ENCODE data around the gene CLP1.
A peak's percentile ranks its signal among the peaks of the same experiment; 100 is the strongest.
"Not testable (repeated sequence)": the region's sequence is repeated elsewhere in the genome, so short reads cannot be mapped to it uniquely, and the experiment has no call there.

The CLP1 gene

GRCh38 chr11:57648801-57649735 is 8.5 kb upstream of the CLP1 start:
- Histone ChIP-seq H3K9me3 (ENCODE audit: control insufficient read depth, low read length) (no peaks in the 10 kb centered on the region), H3K4me1 (ENCODE audit: control insufficient read depth, insufficient read depth, low read length) (peaks cover 60% of the 10 kb centered on the region), H3K27ac (ENCODE audit: insufficient read depth, low read depth, low read length, poor library complexity, severe bottlenecking) (peak overlapping the region; percentile 11), H3K4me3 (ENCODE audit: insufficient read depth, low read depth, low read length) (peak overlapping the region; percentile 39), H3K27me3 (ENCODE audit: control insufficient read depth, insufficient read depth, low read length, poor library complexity, severe bottlenecking) (no peaks in the 10 kb centered on the region), H3K36me3 (ENCODE audit: control insufficient read depth, insufficient read depth, low read length) (no peaks in the 10 kb centered on the region)
- 1 to 2% methylated on average over 22 to 23 of the region's 23 CpGs for WGBS, 2 experiments

GRCh38 chr11:57649826-57650738 is 7.5 kb upstream of the CLP1 start, which contains the start of gene YPEL4:
Gene YPEL4 (minus strand): TSS chr11:57649912. CDS start chr11:57647107, 2,805 bp downstream.
- 19 to 25% methylated on average over 13 to 15 of the region's 15 CpGs for WGBS, 2 experiments
- H3K27ac ChIP-seq (ENCODE audit: insufficient read depth, low read depth, low read length, poor library complexity, severe bottlenecking), result peak within 1 kb of the TSS; percentile 42

GRCh38 chr11:57650739-57651090 is 6.8 kb upstream of the CLP1 start:
- Histone ChIP-seq H3K4me3 (ENCODE audit: insufficient read depth, low read depth, low read length) (no peak overlapping the region), H3K4me1 (ENCODE audit: control insufficient read depth, insufficient read depth, low read length) (peaks cover 48% of the 10 kb centered on the region), H3K36me3 (ENCODE audit: control insufficient read depth, insufficient read depth, low read length) (no peaks in the 10 kb centered on the region), H3K27ac (ENCODE audit: insufficient read depth, low read depth, low read length, poor library complexity, severe bottlenecking) (no peak overlapping the region), H3K27me3 (ENCODE audit: control insufficient read depth, insufficient read depth, low read length, poor library complexity, severe bottlenecking) (no peaks in the 10 kb centered on the region), H3K9me3 (ENCODE audit: control insufficient read depth, low read length) (no peaks in the 10 kb centered on the region)
- WGBS, 2 experiments, result 82 to 83% methylated on average over 5 of the region's 5 CpGs

More at GRCh38 chr11:57649826-57650738, 7.5 kb upstream of the CLP1 start, which contains the start of gene YPEL4:
- no peaks in the 10 kb centered on the region for H3K27me3 ChIP-seq (ENCODE audit: control insufficient read depth, insufficient read depth, low read length, poor library complexity, severe bottlenecking)
- H3K4me1 ChIP-seq (ENCODE audit: control insufficient read depth, insufficient read depth, low read length), result peaks cover 54% of the 10 kb centered on the region
- no peaks in the 10 kb centered on the region for H3K36me3 ChIP-seq (ENCODE audit: control insufficient read depth, insufficient read depth, low read length)
- H3K9me3 ChIP-seq (ENCODE audit: control insufficient read depth, low read length), result no peaks in the 10 kb centered on the region
- H3K4me3 ChIP-seq (ENCODE audit: insufficient read depth, low read depth, low read length), result peak within 1 kb of the TSS; percentile 39

- H3K36me3 ChIP-seq (ENCODE audit: control insufficient read depth, insufficient read depth, low read length), result no peaks in the 10 kb centered on the region
- H3K27me3 ChIP-seq (ENCODE audit: control insufficient read depth, insufficient read depth, low read length, poor library complexity, severe bottlenecking), result no peaks in the 10 kb centered on the region
- no peak overlapping the region for H3K27ac ChIP-seq (ENCODE audit: insufficient read depth, low read depth, low read length, poor library complexity, severe bottlenecking)
- WGBS, 2 experiments, result 92% methylated on average over 7 of the region's 7 CpGs
- peaks cover 42% of the 10 kb centered on the region for H3K4me1 ChIP-seq (ENCODE audit: control insufficient read depth, insufficient read depth, low read length)
- H3K4me3 ChIP-seq (ENCODE audit: insufficient read depth, low read depth, low read length), result no peak overlapping the region
- H3K9me3 ChIP-seq (ENCODE audit: control insufficient read depth, low read length), result no peaks in the 10 kb centered on the region
These were observed 6.2 kb upstream of the CLP1 start for GRCh38 chr11:57651408-57651807.

DNA sequence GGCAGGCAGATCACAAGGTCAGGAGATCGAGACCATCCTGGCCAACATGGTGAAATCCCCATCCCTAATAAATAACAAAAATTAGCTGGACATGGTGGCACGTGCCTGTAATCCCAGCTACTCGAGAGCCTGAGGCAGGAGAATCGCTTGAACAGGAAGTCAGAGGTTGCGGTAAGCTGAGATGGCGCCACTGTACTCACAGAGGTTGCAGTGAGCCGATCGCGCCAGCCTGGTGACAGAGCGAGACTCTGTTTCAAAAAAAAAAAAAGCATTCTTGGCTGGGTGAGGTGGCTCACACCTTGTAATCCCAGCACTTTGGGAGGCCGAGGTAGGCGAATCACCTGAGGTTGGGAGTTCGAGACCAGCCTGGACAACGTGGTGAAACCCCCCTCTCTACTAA is 5.3 kb upstream of the CLP1 start:
- not testable (repeated sequence) for H3K27ac ChIP-seq (ENCODE audit: insufficient read depth, low read depth, low read length, poor library complexity, severe bottlenecking); H3K36me3 ChIP-seq (ENCODE audit: control insufficient read depth, insufficient read depth, low read length); H3K4me3 ChIP-seq (ENCODE audit: insufficient read depth, low read depth, low read length); H3K9me3 ChIP-seq (ENCODE audit: control insufficient read depth, low read length); H3K27me3 ChIP-seq (ENCODE audit: control insufficient read depth, insufficient read depth, low read length, poor library complexity, severe bottlenecking)
- 90 to 93% methylated on average over 14 of the region's 14 CpGs for WGBS, 2 experiments
- peaks cover 34% of the 10 kb centered on the region for H3K4me1 ChIP-seq (ENCODE audit: control insufficient read depth, insufficient read depth, low read length)

GRCh38 chr11:57652662-57653061 is 4.9 kb upstream of the CLP1 start:
- Histone ChIP-seq H3K4me3 (ENCODE audit: insufficient read depth, low read depth, low read length) (no peak overlapping the region), H3K9me3 (ENCODE audit: control insufficient read depth, low read length) (no peaks in the 10 kb centered on the region), H3K36me3 (ENCODE audit: control insufficient read depth, insufficient read depth, low read length) (no peaks in the 10 kb centered on the region), H3K4me1 (ENCODE audit: control insufficient read depth, insufficient read depth, low read length) (peaks cover 29% of the 10 kb centered on the region), H3K27ac (ENCODE audit: insufficient read depth, low read depth, low read length, poor library complexity, severe bottlenecking) (no peak overlapping the region), H3K27me3 (ENCODE audit: control insufficient read depth, insufficient read depth, low read length, poor library complexity, severe bottlenecking) (peaks cover 5% of the 10 kb centered on the region)
- 91 to 92% methylated on average over 3 of the region's 3 CpGs for WGBS, 2 experiments

GRCh38 chr11:57653163-57653562 is 4.4 kb upstream of the CLP1 start:
- no peaks in the 10 kb centered on the region for H3K36me3 ChIP-seq (ENCODE audit: control insufficient read depth, insufficient read depth, low read length)
- H3K9me3 ChIP-seq (ENCODE audit: control insufficient read depth, low read length), result no peaks in the 10 kb centered on the region
- WGBS, 2 experiments, result 40 to 43% methylated on average over 2 of the region's 3 CpGs
- H3K4me3 ChIP-seq (ENCODE audit: insufficient read depth, low read depth, low read length), result no peak overlapping the region
- H3K27ac ChIP-seq (ENCODE audit: insufficient read depth, low read depth, low read length, poor library complexity, severe bottlenecking), result no peak overlapping the region
- H3K4me1 ChIP-seq (ENCODE audit: control insufficient read depth, insufficient read depth, low read length), result peaks cover 25% of the 10 kb centered on the region
- H3K27me3 ChIP-seq (ENCODE audit: control insufficient read depth, insufficient read depth, low read length, poor library complexity, severe bottlenecking), result peaks cover 5% of the 10 kb centered on the region

DNA sequence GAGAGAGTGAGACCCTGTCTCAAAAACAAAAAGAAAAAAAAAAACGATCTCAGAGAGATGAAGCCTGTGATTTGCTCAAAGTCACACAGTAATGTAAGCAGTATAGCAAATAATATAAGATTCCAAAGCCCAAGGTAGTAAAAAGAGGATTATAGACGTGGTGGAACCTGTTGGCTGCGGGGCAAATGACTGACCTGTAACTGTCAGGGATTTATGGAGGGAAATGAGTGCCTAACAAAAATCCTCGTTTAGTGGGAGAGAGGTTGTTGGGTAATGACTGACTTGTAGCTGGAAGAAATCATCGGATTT is 723 bp upstream of the CLP1 start:
- Histone ChIP-seq H3K4me1 (ENCODE audit: control insufficient read depth, insufficient read depth, low read length) (no peaks in the 10 kb centered on the region), H3K4me3 (ENCODE audit: insufficient read depth, low read depth, low read length) (peak overlapping the region; percentile 64), H3K27ac (ENCODE audit: insufficient read depth, low read depth, low read length, poor library complexity, severe bottlenecking) (no peak overlapping the region), H3K36me3 (ENCODE audit: control insufficient read depth, insufficient read depth, low read length) (peaks cover 13% of the 10 kb centered on the region), H3K27me3 (ENCODE audit: control insufficient read depth, insufficient read depth, low read length, poor library complexity, severe bottlenecking) (peaks cover 5% of the 10 kb centered on the region), H3K9me3 (ENCODE audit: control insufficient read depth, low read length) (no peaks in the 10 kb centered on the region)
- 51 to 56% methylated on average over 5 of the region's 5 CpGs for WGBS, 2 experiments

DNA sequence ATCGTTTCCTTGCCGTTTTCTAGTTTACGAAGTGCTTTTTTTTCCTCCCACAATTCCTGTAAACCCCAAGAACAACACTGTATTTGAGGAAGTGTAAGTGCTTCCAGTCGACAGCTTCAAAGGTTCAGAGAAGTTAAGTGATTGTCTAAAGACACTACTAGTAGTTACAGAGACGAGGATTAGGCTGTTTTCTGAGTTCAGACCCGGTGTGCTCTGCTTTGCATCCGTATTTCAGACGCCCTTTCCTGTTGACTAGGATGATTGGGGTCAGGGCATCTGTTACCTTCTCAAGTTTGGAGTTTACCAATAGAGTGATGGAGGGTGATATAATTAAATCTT is 430 bp downstream of the CLP1 start:
- H3K4me3 ChIP-seq (ENCODE audit: insufficient read depth, low read depth, low read length), result peak overlapping the region; percentile 64
- peaks cover 5% of the 10 kb centered on the region for H3K27me3 ChIP-seq (ENCODE audit: control insufficient read depth, insufficient read depth, low read length, poor library complexity, severe bottlenecking)
- no peak overlapping the region for H3K27ac ChIP-seq (ENCODE audit: insufficient read depth, low read depth, low read length, poor library complexity, severe bottlenecking)
- no peaks in the 10 kb centered on the region for H3K9me3 ChIP-seq (ENCODE audit: control insufficient read depth, low read length)
- WGBS, 2 experiments, result 1% methylated on average over 8 of the region's 8 CpGs
- H3K36me3 ChIP-seq (ENCODE audit: control insufficient read depth, insufficient read depth, low read length), result peaks cover 13% of the 10 kb centered on the region
- no peaks in the 10 kb centered on the region for H3K4me1 ChIP-seq (ENCODE audit: control insufficient read depth, insufficient read depth, low read length)

DNA sequence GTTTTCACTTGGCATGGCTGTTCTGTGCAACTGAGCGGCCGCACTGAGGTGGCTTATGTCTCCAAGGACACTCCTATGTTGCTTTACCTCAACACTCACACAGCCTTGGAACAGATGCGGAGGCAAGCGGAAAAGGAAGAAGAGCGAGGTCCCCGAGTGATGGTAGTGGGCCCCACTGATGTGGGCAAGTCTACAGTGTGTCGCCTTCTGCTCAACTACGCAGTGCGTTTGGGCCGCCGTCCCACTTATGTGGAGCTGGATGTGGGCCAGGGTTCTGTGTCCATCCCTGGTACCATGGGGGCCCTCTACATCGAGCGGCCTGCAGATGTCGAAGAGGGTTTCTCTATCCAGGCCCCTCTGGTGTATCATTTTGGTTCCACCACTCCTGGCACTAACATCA is 2.1 kb downstream of the CLP1 start:
- peaks cover 5% of the 10 kb centered on the region for H3K27me3 ChIP-seq (ENCODE audit: control insufficient read depth, insufficient read depth, low read length, poor library complexity, severe bottlenecking)

More for the DNA sequence above, 2.1 kb downstream of the CLP1 start:
- Histone ChIP-seq H3K4me1 (ENCODE audit: control insufficient read depth, insufficient read depth, low read length) (no peaks in the 10 kb centered on the region), H3K4me3 (ENCODE audit: insufficient read depth, low read depth, low read length) (no peak overlapping the region), H3K9me3 (ENCODE audit: control insufficient read depth, low read length) (no peaks in the 10 kb centered on the region), H3K36me3 (ENCODE audit: control insufficient read depth, insufficient read depth, low read length) (peaks cover 13% of the 10 kb centered on the region), H3K27ac (ENCODE audit: insufficient read depth, low read depth, low read length, poor library complexity, severe bottlenecking) (no peak overlapping the region)
- WGBS, 2 experiments, result 95 to 97% methylated on average over 14 of the region's 14 CpGs

Measured in ectodermal cell (in vitro differentiated cells).